Suppressor macrophage treated with lipopolysaccharide for 4 hours (primary cell): ENCODE results near the gene CDH13.

Source experiments
- DNase-seq: peaks from one replicate; pipeline ENCODE4 v3.0.0-alpha.2; 2020

The CDH13 gene

DNA sequence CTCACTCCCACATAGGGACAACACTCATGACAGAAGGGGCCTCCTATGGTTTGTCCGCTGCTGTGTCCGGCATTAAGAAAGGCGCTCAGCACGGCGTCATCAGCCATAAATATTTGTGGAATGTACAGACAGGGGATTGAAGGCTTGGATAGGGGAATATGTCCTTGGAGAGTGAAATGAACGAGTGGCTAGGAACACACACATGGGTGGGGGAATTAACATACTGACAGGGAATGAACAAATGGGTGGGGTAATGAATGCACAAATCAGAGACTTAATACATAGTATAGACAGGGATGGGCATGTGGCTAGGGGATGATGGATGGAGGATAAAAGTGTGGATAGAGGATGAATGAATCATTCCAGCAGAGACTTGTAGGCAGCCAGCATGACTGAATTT is 1027.0 kb downstream of the CDH13 start:
- no peak for DNase-seq

GRCh38 chr16:83660282-83660681 is 1033.5 kb downstream of the CDH13 start:
- no peak for DNase-seq

DNA sequence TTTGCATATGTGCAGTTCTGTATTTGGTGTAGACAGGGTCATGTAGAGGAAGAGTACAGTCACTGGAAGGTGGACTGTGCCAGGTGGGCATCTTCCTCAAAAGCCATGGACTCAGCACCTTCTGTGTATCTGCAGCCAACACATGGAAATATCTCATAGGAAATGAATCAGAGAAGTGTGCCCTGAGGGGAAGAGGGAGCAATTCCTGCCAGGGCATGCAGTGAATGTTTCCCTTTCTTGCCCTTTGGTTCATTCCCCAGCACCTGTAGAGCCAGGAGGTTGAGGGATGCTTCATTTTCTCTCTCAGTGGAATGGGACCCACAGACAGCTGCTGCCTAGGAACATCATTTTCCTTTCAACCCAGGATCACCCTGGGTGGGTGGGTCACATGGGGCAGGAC is 1034.9 kb downstream of the CDH13 start:
- DNase-seq, result no peak

GRCh38 chr16:83666449-83666848 is 1039.7 kb downstream of the CDH13 start:
- DNase-seq, result no peak

DNA sequence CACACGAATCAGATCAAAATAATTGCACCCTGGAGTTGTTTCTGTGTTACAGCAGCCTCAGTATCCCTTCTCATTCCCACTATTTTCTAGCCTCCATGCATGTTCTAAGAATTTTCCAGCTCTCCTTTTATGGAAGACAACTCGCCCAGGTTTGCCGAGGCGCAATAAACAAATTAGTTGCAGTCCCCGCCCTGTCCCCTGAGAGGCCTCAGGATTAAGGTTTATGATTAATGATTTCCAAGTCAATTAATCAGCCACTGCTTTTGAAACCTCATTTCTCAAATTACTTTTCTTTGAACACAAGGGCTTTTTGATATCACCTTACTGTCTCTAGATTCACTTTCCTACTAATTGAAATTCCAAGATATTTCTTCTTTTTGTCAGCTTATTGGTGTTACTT is 1042.7 kb downstream of the CDH13 start:
- DNase-seq, result no peak

- DNase-seq, result no peak
Measured at GRCh38 chr16:83674931-83675535, 1048.3 kb downstream of the CDH13 start.

GRCh38 chr16:83676086-83676485 is 1049.3 kb downstream of the CDH13 start:
- DNase-seq, result no peak

- no peak for DNase-seq
Measured at GRCh38 chr16:83680980-83681379, 1054.2 kb downstream of the CDH13 start.

DNA sequence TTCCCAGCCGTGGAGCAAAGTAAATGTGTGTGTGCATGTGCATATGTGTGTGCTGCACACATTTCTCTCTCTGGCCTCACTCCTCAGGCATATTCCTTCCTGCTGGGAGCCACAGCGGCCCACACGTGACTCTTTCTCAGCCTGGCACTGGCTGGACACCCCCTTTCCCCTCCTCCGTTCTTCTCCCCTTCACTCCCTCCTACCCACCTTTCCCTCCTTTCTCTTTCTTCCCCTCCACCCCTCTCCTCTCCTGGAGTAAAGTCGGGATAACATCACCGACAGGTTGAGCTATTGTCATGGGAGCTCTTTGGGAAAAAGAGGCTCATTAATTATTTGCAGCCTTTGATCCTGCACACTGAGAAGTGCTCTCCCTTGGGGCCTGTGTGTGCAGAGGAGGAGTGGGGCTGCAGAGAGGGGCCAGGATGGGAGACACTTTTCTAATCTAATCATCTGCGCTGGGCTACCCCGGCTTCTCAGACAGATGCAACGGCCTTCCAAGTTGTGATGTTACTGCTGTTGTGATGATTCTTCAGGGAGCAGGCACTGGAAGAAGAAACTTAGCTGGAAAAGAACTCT is 1054.7 kb downstream of the CDH13 start:
- no peak for DNase-seq

- DNase-seq, result no peak
Measured at GRCh38 chr16:83682116-83682867, 1055.5 kb downstream of the CDH13 start.

DNA sequence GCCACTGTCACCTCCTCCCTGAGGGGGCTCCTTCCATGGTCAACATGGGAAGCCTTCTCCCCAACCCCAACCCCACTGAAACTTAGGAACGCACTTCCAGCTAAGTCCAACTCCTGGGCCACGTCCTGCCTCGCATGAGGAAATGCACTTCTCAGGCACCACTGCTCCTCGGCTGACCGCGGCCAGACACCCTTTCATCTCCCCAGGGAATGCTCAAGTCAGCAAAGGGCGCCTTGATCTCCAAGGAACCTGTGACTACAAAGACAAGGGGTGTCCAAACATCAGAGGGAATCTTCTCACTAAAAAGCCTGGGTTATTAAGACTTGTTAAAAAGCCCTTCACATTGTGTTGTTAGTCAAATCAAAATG is 1056.1 kb downstream of the CDH13 start:
- DNase-seq, result no peak

- DNase-seq, result no peak
Measured at GRCh38 chr16:83685615-83686165, 1058.9 kb downstream of the CDH13 start.

- DNase-seq, result no peak
Measured at GRCh38 chr16:83686726-83687125, 1060.0 kb downstream of the CDH13 start.

DNA sequence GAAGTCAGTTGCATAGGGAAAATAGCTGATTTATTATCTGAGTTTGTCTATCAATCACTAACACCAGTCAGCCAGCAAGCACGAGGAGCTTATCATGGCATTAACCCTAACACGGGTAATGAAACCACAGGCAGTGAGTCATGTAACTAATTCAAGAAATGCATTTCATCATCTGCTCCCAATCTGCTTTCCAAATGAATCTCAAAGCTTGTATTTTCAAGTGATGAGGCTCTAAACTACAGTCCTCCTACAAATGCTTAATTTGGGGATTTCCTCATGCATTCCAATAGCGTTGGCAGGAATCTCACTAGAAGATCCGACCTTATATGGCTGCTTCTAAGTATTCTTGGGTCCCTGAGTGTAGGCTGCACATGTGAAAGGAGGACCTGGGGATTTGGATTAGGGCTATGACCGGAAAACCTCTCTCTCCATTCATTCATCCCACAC is 1062.6 kb downstream of the CDH13 start:
- DNase-seq, result peak; percentile 86

DNA sequence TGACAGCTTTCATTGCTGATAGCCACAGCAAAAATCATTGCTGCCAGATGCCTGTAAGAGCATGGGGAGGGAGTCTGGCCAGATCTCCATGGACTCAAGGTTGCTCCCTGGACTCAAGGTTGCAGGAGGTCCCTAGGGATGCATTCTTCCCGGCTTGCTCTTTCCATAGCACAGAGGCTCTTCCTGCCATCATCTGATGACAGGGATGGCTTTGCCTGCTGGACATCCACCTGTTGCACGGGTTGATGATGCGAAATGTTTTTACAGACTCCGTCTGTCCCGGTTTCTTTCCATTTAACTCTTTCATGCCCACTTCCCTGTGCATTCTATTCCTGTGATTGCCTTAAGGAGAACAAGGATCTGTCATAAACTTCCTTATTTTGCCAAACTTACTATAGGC is 1065.5 kb downstream of the CDH13 start:
- DNase-seq, result no peak

DNA sequence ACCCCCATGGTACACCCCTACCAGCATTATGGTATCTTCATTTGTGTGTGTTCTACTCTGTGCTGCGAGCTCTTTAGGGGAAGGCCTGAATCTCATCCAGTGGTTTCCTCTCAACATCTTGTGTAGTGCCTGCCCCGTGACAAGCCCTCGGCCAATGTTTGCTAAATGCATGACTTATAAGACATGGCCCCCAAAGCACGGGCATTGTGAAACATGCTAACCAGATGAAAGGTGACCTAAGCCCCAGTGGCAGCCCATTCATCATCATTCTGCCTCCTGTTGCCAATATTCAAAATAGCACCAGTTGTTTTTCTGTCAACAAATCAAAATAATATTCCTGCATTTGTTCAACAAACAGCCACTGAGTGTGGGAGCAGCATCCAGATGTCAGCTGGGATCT is 1072.2 kb downstream of the CDH13 start:
- DNase-seq, result no peak

- DNase-seq, result no peak
Measured at GRCh38 chr16:83699817-83700216, 1073.0 kb downstream of the CDH13 start.

GRCh38 chr16:83700918-83701317 is 1074.1 kb downstream of the CDH13 start:
- no peak for DNase-seq

GRCh38 chr16:83701494-83701893 is 1074.7 kb downstream of the CDH13 start:
- peak; percentile 42 for DNase-seq

DNA sequence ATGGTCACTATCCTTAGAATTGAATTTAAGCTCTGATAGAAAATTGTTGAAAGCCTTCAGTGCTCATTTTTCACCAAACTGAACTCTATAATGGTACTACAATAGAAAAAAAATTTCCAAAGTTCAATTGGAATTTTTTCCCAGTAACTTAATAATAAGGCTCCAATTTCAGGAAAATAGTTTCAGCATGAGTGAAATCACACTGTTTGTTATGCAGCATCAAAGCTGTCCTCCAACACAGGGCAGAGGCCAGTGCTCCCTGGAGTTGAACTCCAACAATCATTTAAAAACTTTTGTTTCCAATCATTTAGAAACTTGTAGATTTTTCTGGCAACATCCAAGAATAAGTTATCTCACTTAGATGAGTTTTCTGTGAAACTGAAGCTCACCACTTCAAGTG is 1077.9 kb downstream of the CDH13 start:
- DNase-seq, result no peak

- no peak for DNase-seq
Measured at GRCh38 chr16:83705856-83706255, 1079.1 kb downstream of the CDH13 start.

DNA sequence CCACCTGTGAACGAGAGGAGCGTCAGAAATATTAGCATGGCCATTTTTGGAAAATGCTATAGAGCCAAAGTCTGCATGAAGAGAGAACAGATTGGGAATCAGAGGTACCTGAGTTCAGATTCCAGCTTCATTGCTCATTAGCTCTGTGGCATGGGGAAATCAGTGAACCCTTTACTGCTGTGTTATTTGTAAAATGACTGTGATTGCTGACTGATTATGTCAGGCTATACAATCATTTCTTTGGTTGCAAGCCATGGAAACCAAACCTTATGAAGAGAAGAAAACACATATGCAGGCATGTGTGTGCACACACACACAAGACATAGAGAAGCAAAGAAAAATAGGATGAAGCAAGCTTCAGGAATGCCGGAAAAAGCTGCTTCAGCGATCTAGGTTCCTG is 1079.6 kb downstream of the CDH13 start:
- DNase-seq, result no peak

DNA sequence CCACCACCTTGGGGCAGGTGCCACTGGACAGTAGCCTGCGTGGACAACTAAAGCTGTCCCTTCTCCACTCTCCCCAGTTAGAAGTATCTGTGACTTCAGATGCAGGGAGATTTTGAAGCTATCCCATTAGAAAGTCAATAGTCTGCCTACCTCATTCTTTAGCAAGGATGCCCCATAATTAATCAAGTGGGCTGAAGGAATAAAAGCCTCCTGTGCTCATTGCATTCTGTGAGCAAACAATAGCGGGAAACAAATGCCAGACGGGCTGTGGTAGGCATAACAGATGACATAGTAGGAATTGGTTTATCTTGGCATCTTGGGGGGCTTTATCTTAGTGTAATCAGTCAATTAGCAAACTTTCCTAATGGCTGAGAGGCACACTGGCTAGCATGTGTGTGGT is 1084.3 kb downstream of the CDH13 start:
- no peak for DNase-seq

- DNase-seq, result no peak
Measured at GRCh38 chr16:83713597-83713996, 1086.8 kb downstream of the CDH13 start.
